Coronary artery (tissue), 2 donors: Measurements from ENCODE around the gene MSH6.

ENCODE experiments used
- DNase-seq: peaks from one replicate; pipeline ENCODE4 v3.0.0-alpha.2; 2017; ENCODE audit warnings: low spot score
- H3K27ac ChIP-seq, 2 donors: fragments of 200-600 bp; sonication (generic); one replicate each; pipeline ENCODE4 v1.5.1; 2016 to 2019
- H3K4me3 ChIP-seq: fragments of 200-600 bp; sonication (generic); 2 replicates; pipeline ENCODE4 v1.5.1; 2016; ENCODE audit warnings: mild to moderate bottlenecking, moderate library complexity
- TF ChIP-seq, protein P1 (sequence below): fragments of 200-600 bp; sonication (generic); IDR thresholded peaks from one replicate; pipeline ENCODE4 v1.5.1; 2019; ENCODE audit warnings: antibody characterized with exemption

Gene MSH6

DNA sequence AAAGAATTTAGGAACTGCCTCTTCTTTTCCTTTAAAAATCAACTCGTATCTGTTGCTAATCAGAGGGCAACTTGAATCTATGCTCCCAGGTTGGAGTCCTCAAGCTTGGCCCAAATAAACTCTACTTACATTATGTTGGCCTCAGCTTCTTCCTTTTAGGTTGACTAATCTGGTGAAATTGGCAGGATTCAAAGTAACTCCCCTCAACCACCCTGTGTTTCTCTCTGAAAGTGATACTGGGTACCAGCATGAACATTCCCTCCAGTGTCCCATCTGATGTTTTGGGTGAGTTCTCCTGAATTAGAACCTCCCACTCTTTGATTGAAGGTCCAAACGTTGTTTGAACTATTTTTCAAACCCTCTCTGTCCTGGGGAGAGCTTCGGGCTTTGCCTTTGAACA, 41.3 kb upstream of the MSH6 start:
- TF ChIP-seq, protein P1, sequence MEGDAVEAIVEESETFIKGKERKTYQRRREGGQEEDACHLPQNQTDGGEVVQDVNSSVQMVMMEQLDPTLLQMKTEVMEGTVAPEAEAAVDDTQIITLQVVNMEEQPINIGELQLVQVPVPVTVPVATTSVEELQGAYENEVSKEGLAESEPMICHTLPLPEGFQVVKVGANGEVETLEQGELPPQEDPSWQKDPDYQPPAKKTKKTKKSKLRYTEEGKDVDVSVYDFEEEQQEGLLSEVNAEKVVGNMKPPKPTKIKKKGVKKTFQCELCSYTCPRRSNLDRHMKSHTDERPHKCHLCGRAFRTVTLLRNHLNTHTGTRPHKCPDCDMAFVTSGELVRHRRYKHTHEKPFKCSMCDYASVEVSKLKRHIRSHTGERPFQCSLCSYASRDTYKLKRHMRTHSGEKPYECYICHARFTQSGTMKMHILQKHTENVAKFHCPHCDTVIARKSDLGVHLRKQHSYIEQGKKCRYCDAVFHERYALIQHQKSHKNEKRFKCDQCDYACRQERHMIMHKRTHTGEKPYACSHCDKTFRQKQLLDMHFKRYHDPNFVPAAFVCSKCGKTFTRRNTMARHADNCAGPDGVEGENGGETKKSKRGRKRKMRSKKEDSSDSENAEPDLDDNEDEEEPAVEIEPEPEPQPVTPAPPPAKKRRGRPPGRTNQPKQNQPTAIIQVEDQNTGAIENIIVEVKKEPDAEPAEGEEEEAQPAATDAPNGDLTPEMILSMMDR = no peak
- no peak for DNase-seq
- Histone ChIP-seq H3K4me3 (no peak overlapping the region), H3K27ac (no peak overlapping the region)

GRCh38 chr2:47744074-47744473, 38.9 kb upstream of the MSH6 start:
- DNase-seq = no peak
- no peak overlapping the region for H3K27ac ChIP-seq
- H3K4me3 ChIP-seq = no peak overlapping the region

DNA sequence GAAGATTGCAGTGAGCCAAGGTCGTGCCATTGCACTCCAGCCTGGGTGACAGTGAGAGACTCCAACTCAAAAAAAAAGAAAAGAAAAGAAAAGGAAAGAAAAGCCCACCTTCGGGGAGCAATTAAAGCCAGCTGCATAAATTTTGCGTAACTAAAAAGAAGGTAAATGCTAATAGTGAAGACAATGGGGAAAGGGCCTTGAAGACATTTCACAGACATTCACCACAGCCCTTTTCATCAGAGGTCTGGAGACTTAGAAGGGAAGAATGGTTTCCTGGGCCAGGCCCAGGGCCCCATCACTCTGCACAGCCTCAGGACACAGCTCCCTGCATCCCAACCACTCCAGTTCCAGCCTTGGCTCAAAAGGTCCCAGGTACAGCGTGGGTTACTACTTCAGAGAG, 35.1 kb upstream of the MSH6 start:
- H3K4me3 ChIP-seq = no peak overlapping the region
- TF ChIP-seq, protein P1 = no peak
- no peak for DNase-seq
- no peak overlapping the region for H3K27ac ChIP-seq

More at GRCh38 chr2:47744074-47744473, 38.9 kb upstream of the MSH6 start:
- TF ChIP-seq, protein P1 = no peak

DNA sequence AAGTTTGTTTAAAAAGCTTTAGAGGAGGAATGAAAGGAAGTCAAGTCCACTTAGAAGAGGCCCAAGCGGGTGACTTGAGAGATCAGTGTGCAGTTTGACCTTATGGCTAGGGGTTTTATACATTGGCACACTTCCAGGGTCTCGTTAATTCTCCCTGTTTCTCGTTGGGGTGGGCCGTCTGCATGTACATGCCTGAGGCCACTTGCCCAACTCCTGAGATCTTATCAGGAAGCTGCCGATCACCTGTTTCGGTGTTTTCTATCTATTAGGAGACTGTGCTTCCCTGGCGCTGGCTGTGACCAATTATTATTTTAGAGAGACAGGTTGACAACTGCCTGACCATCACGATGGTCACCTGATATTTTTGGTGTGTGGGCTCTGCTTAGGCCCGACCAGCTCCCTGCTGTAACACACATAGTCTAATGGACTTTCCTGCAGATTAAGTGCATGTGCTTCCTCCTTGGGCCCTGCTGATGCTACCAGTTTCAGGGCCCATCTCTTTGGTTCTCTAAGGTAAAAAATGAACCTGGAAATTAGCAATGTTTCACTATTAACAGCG, 31.0 kb upstream of the MSH6 start:
- no peak overlapping the region for H3K4me3 ChIP-seq
- no peak overlapping the region for H3K27ac ChIP-seq
- TF ChIP-seq, protein P1 = no peak
- no peak for DNase-seq

DNA sequence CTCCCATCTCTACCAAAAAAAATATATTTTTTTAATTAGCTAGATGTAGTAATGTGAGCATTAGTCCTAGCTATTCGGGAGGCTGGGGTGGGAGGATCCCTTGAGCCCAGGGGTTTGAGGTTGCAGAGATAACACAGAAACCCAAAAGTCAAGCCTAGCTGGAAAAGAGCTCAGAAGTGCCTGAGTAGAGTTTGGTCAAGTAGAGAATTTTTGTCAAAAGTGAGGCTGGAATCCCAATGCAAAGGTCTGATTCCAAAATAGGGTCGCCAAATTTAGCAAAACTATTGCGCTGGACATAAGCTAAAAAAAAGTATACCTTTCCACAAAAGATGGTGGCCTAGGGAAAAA, 15.5 kb upstream of the MSH6 start:
- no peak overlapping the region for H3K27ac ChIP-seq
- H3K4me3 ChIP-seq = peak overlapping the region; percentile 54
- TF ChIP-seq, protein P1 = no peak
- DNase-seq = no peak

- DNase-seq = peak; percentile 74
- no peak overlapping the region for H3K27ac ChIP-seq
- peak overlapping the region; percentile 54 for H3K4me3 ChIP-seq
- TF ChIP-seq, protein P1 = peak; percentile 99
Observed at GRCh38 chr2:47767880-47768609, 14.9 kb upstream of the MSH6 start.

DNA sequence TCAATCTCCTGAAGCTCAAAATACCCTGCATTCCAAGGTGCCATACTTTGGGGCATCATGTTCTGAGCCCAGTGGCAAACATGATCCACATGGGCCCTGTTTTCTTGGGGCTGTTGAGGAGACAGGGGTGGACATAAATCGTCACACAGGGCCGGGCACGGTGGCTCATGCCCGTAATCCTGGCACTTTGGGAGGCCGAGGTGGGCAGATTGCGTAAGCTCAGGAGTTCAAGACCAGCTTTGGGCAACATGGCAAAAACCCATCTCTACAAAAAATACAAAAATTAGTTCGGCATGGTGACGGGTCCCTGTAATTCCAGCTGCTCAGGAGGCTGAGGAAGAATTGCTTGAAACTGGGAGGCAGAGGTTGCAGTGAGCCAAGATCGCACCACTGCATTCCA, 13.6 kb upstream of the MSH6 start:
- no peak for DNase-seq
- no peak overlapping the region for H3K4me3 ChIP-seq
- H3K27ac ChIP-seq = no peak overlapping the region
- TF ChIP-seq, protein P1 = no peak
